ENCODE measurements around the gene DLX2.
A peak's percentile ranks its signal among the peaks of the same experiment; 100 is the strongest.

Gene DLX2

GRCh38 chr2:172109988-172110811, 7.5 kb upstream of the DLX2 start:
- no peak for DNase-seq (ENCODE audit: extremely low read depth, insufficient read length)
- Histone ChIP-seq H3K27me3 (replicated peaks; ENCODE audit: control insufficient read depth, insufficient read depth, low read length) (no peaks in the 10 kb centered on the region), H3K4me3 (replicated peaks; ENCODE audit: low read depth, low read length) (no peak overlapping the region), H3K36me3 (ENCODE audit: control insufficient read depth, insufficient read depth, low read length) (no peaks in the 10 kb centered on the region)
- TF ChIP-seq CTCF (IDR thresholded peaks at IDR 0.05; ENCODE audit: insufficient read depth, low read length, poor library complexity, severe bottlenecking) = no peak

GRCh38 chr2:172109256-172109987, 6.7 kb upstream of the DLX2 start:
- Histone ChIP-seq H3K36me3 (ENCODE audit: control insufficient read depth, insufficient read depth, low read length) (no peaks in the 10 kb centered on the region), H3K4me3 (replicated peaks; ENCODE audit: low read depth, low read length) (no peak overlapping the region), H3K27me3 (replicated peaks; ENCODE audit: control insufficient read depth, insufficient read depth, low read length) (no peaks in the 10 kb centered on the region)
- TF ChIP-seq CTCF (IDR thresholded peaks at IDR 0.05; ENCODE audit: insufficient read depth, low read length, poor library complexity, severe bottlenecking) = no peak
- no peak for DNase-seq (ENCODE audit: extremely low read depth, insufficient read length)

GRCh38 chr2:172108587-172108930, 5.9 kb upstream of the DLX2 start:
- TF ChIP-seq CTCF (IDR thresholded peaks at IDR 0.05; ENCODE audit: insufficient read depth, low read length, poor library complexity, severe bottlenecking) = no peak
- Histone ChIP-seq H3K4me3 (replicated peaks; ENCODE audit: low read depth, low read length) (no peak overlapping the region), H3K27me3 (replicated peaks; ENCODE audit: control insufficient read depth, insufficient read depth, low read length) (no peaks in the 10 kb centered on the region), H3K36me3 (ENCODE audit: control insufficient read depth, insufficient read depth, low read length) (no peaks in the 10 kb centered on the region)
- DNase-seq (ENCODE audit: extremely low read depth, insufficient read length) = no peak

GRCh38 chr2:172107690-172108586, 5.2 kb upstream of the DLX2 start:
- H3K27me3 ChIP-seq (replicated peaks; ENCODE audit: control insufficient read depth, insufficient read depth, low read length) = no peaks in the 10 kb centered on the region
- DNase-seq (ENCODE audit: extremely low read depth, insufficient read length) = no peak
- TF ChIP-seq CTCF (IDR thresholded peaks at IDR 0.05; ENCODE audit: insufficient read depth, low read length, poor library complexity, severe bottlenecking) = no peak
- H3K4me3 ChIP-seq (replicated peaks; ENCODE audit: low read depth, low read length) = no peak overlapping the region
- H3K36me3 ChIP-seq (ENCODE audit: control insufficient read depth, insufficient read depth, low read length) = no peaks in the 10 kb centered on the region

GRCh38 chr2:172106108-172106961, 3.6 kb upstream of the DLX2 start:
- H3K27me3 ChIP-seq (replicated peaks; ENCODE audit: control insufficient read depth, insufficient read depth, low read length) = no peaks in the 10 kb centered on the region
- TF ChIP-seq CTCF (IDR thresholded peaks at IDR 0.05; ENCODE audit: insufficient read depth, low read length, poor library complexity, severe bottlenecking) = peak; percentile 70
- no peak for DNase-seq (ENCODE audit: extremely low read depth, insufficient read length)

More at GRCh38 chr2:172106108-172106961, 3.6 kb upstream of the DLX2 start:
- H3K36me3 ChIP-seq (ENCODE audit: control insufficient read depth, insufficient read depth, low read length) = no peaks in the 10 kb centered on the region
- peak overlapping the region; percentile 42 for H3K4me3 ChIP-seq (replicated peaks; ENCODE audit: low read depth, low read length)
